BE2C (cell line): Measurements from ENCODE around the gene TM9SF1.
"Not testable (repeated sequence)": the region's sequence is repeated elsewhere in the genome, so short reads cannot be mapped to it uniquely, and the experiment has no call there.

Experiments
- DNase-seq: peaks from one replicate; pipeline ENCODE4 v3.0.0-alpha.2; 2020
- H3K27me3 ChIP-seq: fragments of 250-450 bp; sonication (Bioruptor Pico); 2 replicates; pipeline ENCODE4 v1.5.1; 2020; ENCODE audit warnings: mild to moderate bottlenecking
- H3K36me3 ChIP-seq: fragments of 250-450 bp; sonication (Bioruptor Pico); 2 replicates; pipeline ENCODE4 v1.5.1; 2020; ENCODE audit warnings: mild to moderate bottlenecking
- H3K4me1 ChIP-seq: fragments of 250-450 bp; sonication (Bioruptor Pico); 2 replicates; pipeline ENCODE4 v1.5.1; 2020
- H3K4me3 ChIP-seq: 2 replicates; pipeline ENCODE4 v1.5.1; 2011; ENCODE audit warnings: low read depth, low read length
- H3K9me3 ChIP-seq: fragments of 250-450 bp; sonication (Bioruptor Pico); 2 replicates; pipeline ENCODE4 v1.5.1; 2020
- CTCF ChIP-seq: IDR thresholded peaks from 2 replicates; pipeline ENCODE4 v1.5.1; 2012; ENCODE audit warnings: mild to moderate bottlenecking, low read depth, low read length

Gene TM9SF1

GRCh38 chr14:24207104-24207551, 11.9 kb upstream of the TM9SF1 start:
- peaks cover 6% of the 10 kb centered on the region for H3K36me3 ChIP-seq
- no peaks in the 10 kb centered on the region for H3K4me1 ChIP-seq
- DNase-seq: no peak
- no peaks in the 10 kb centered on the region for H3K9me3 ChIP-seq
- TF ChIP-seq CTCF: no peak
- H3K27me3 ChIP-seq: no peaks in the 10 kb centered on the region
- H3K4me3 ChIP-seq: no peak overlapping the region

- Histone ChIP-seq H3K4me1 (no peaks in the 10 kb centered on the region), H3K9me3 (no peaks in the 10 kb centered on the region), H3K36me3 (peaks cover 9% of the 10 kb centered on the region), H3K27me3 (no peaks in the 10 kb centered on the region), H3K4me3 (no peak overlapping the region)
- DNase-seq: no peak
- no peak for TF ChIP-seq CTCF
These were observed 11.2 kb upstream of the TM9SF1 start for GRCh38 chr14:24206260-24207103.

- no peak overlapping the region for H3K4me3 ChIP-seq
- TF ChIP-seq CTCF: no peak
- no peaks in the 10 kb centered on the region for H3K9me3 ChIP-seq
- no peak for DNase-seq
- H3K4me1 ChIP-seq: no peaks in the 10 kb centered on the region
- peaks cover 12% of the 10 kb centered on the region for H3K36me3 ChIP-seq
- no peaks in the 10 kb centered on the region for H3K27me3 ChIP-seq
These were observed 9.2 kb upstream of the TM9SF1 start for GRCh38 chr14:24204163-24205146.

GRCh38 chr14:24203249-24203886, 8.1 kb upstream of the TM9SF1 start:
- H3K27me3 ChIP-seq, H3K4me3 ChIP-seq, H3K9me3 ChIP-seq, DNase-seq, H3K4me1 ChIP-seq: not testable (repeated sequence)
- H3K36me3 ChIP-seq: peaks cover 12% of the 10 kb centered on the region

- not testable (repeated sequence) for H3K4me1 ChIP-seq, H3K36me3 ChIP-seq, H3K27me3 ChIP-seq, H3K9me3 ChIP-seq, H3K4me3 ChIP-seq, DNase-seq
These were observed 7.3 kb upstream of the TM9SF1 start for GRCh38 chr14:24202538-24202937.

- Histone ChIP-seq H3K9me3 (no peaks in the 10 kb centered on the region), H3K4me3 (no peak overlapping the region), H3K27me3 (no peaks in the 10 kb centered on the region), H3K4me1 (no peaks in the 10 kb centered on the region), H3K36me3 (peaks cover 11% of the 10 kb centered on the region; the same call in 1 of the 2 replicates)
- no peak for DNase-seq
- no peak for TF ChIP-seq CTCF
These were observed 3.7 kb upstream of the TM9SF1 start for GRCh38 chr14:24198814-24199524.
